ENCODE results near the gene PCSK4. TPM values are rescaled to one million over a fixed set of nuclear protein-coding genes. Genes with fewer than 3 reads are reported as not detected.

PCSK4 gene
- total RNA-seq, 1 experiment from 2014 or later, result 11.1 TPM

GRCh38 chr19:1502433-1503088 lies 12.4 kb upstream of the PCSK4 start:
- no peak overlapping the region for H3K4me2 ChIP-seq (ENCODE audit: low read length)
- no TSS peak for BruUV-seq (replicated peaks)
- no peak for ATAC-seq
- no peak overlapping the region for H2AFZ ChIP-seq (ENCODE audit: low read depth, low read length, poor library complexity, severe bottlenecking)
- TF ChIP-seq JUND (IDR thresholded peaks at IDR 0.05), result no peak
- TF ChIP-seq FOSL1 (IDR thresholded peaks at IDR 0.05; ENCODE audit: low read depth), result no peak
- no peak for TF ChIP-seq EZH2phosphoT487 (IDR thresholded peaks at IDR 0.05; ENCODE audit: borderline replicate concordance)
- no peak for TF ChIP-seq ZFX (IDR thresholded peaks at IDR 0.05)
- TF ChIP-seq EGR1 (IDR thresholded peaks at IDR 0.05; ENCODE audit: low read depth), result no peak
- no peak for TF ChIP-seq POLR2AphosphoS5 (IDR thresholded peaks at IDR 0.05; ENCODE audit: low read depth, low read length)
- no peak for TF ChIP-seq SRF (IDR thresholded peaks at IDR 0.05; ENCODE audit: low read depth)
- TF ChIP-seq REST (IDR thresholded peaks at IDR 0.05; ENCODE audit: low read depth), result no peak
- TF ChIP-seq EZH2 (IDR thresholded peaks at IDR 0.05), result no peak
- TF ChIP-seq YY1 (IDR thresholded peaks at IDR 0.05; ENCODE audit: extremely low read depth, insufficient replicate concordance, low read depth, low read length), result no peak
- no peak for TF ChIP-seq SIN3A (IDR thresholded peaks at IDR 0.05; ENCODE audit: low read depth)
- no peak for TF ChIP-seq ELF1 (IDR thresholded peaks at IDR 0.05; ENCODE audit: borderline replicate concordance, low read depth)
- no peak for TF ChIP-seq TCF7L2 (IDR thresholded peaks at IDR 0.05; ENCODE audit: borderline replicate concordance, extremely low read depth, insufficient read depth, insufficient read length)
- TF ChIP-seq ZBTB33 (IDR thresholded peaks at IDR 0.05; ENCODE audit: extremely low read depth, insufficient replicate concordance, low read length), result no peak
- TF ChIP-seq RAD21 (IDR thresholded peaks at IDR 0.05; ENCODE audit: low read depth), result no peak
- no peak for TF ChIP-seq ZNF274 (IDR thresholded peaks at IDR 0.05; ENCODE audit: low read depth, low read length)
- no peak for TF ChIP-seq CEBPB (IDR thresholded peaks at IDR 0.05; ENCODE audit: low read depth)
- POLR2A ChIA-PET, result no interaction called here
- H3K36me3 ChIP-seq (ENCODE audit: control insufficient read depth in 1 of 2, insufficient read depth in 2 of 2, low read length in 2 of 2), result no peaks in the 10 kb centered on the region
- RAD21 ChIA-PET (ENCODE audit: low non-redundant PET in 1 of 2, low total read pairs in 2 of 2, uncharacterized antibody in 2 of 2, unreplicated experiment in 2 of 2), result no interaction called here
- no peak overlapping the region for H3K9ac ChIP-seq (ENCODE audit: low read length)
- CTCF ChIA-PET, result interaction anchor here (1.2 kb wide), 1 partner anchor 12 kb away, joined by 3 read pairs; no protein-coding TSS in a partner anchor
- H3K79me2 ChIP-seq (ENCODE audit: insufficient read depth, low read length), result no peaks in the 10 kb centered on the region
- H3K9me3 ChIP-seq (ENCODE audit: control insufficient read depth in 1 of 2, insufficient read depth in 1 of 2, low read depth in 1 of 2, low read length in 2 of 2), result no peaks in the 10 kb centered on the region
- no peaks in the 10 kb centered on the region for H3K9me2 ChIP-seq (ENCODE audit: insufficient read depth)
- no peak overlapping the region for H3K27ac ChIP-seq (ENCODE audit: low read depth, low read length)
- no peak for DNase-seq (ENCODE audit: low read depth, low spot score)
- H3K4me3 ChIP-seq (replicated peaks in 1 of 2; ENCODE audit: low read depth in 1 of 2, low read length in 2 of 2), result no peak overlapping the region
- H3K4me1 ChIP-seq (ENCODE audit: control insufficient read depth in 1 of 2, insufficient read depth in 2 of 2, low read length in 2 of 2), result peaks cover 9 to 31% of the 10 kb centered on the region in 2 experiments; a peak in 3 of 4 replicates
- no peaks in the 10 kb centered on the region for H4K20me1 ChIP-seq (ENCODE audit: insufficient read depth)
- intact Hi-C loops (cut with micrococcal nuclease), result no loop called here
- H3K27me3 ChIP-seq (ENCODE audit: insufficient read depth, low read length), result no peaks in the 10 kb centered on the region
